Activated CD4-positive, alpha-beta T cell treated with anti-CD3 and anti-CD28 coated beads, Interleukin-10, Interleukin-2, amounts not matched to agents 100 ng/mL and 50 ng/mL, durations not matched to agents 16 hours and 8 hours (primary cell): ENCODE results near the gene ACER3.

Experiments used
- DNase-seq: peaks from one replicate; pipeline ENCODE4 v3.0.0-alpha.2; 2020

Gene ACER3

GRCh38 chr11:77066229-77067042 lies 205.7 kb downstream of the ACER3 start, which contains the start of gene CAPN5:
Gene CAPN5 (plus strand): TSS chr11:77066971. CDS start chr11:77084887, 17,916 bp downstream.
- DNase-seq: peak; percentile 87

- DNase-seq: no peak
Measured at GRCh38 chr11:77067861-77068443, 207.2 kb downstream of the ACER3 start.

GRCh38 chr11:77068457-77069335 lies 208.0 kb downstream of the ACER3 start:
- DNase-seq: no peak

- DNase-seq: no peak
Measured at GRCh38 chr11:77069336-77069968, 208.7 kb downstream of the ACER3 start.

GRCh38 chr11:77069969-77070582 lies 209.4 kb downstream of the ACER3 start:
- DNase-seq: no peak

- DNase-seq: no peak
Measured at GRCh38 chr11:77071077-77071476, 210.4 kb downstream of the ACER3 start.

- DNase-seq: no peak
Measured at GRCh38 chr11:77071671-77072605, 211.2 kb downstream of the ACER3 start.

- DNase-seq: peak; percentile 32
Measured at GRCh38 chr11:77072851-77073327, 212.2 kb downstream of the ACER3 start.

GRCh38 chr11:77073328-77074001 lies 212.7 kb downstream of the ACER3 start:
- DNase-seq: no peak

- no peak for DNase-seq
Measured at GRCh38 chr11:77074205-77074604, 213.5 kb downstream of the ACER3 start.

- DNase-seq: no peak
Measured at GRCh38 chr11:77074626-77075221, 214.0 kb downstream of the ACER3 start.

GRCh38 chr11:77075425-77075905 lies 214.7 kb downstream of the ACER3 start:
- DNase-seq: no peak
